Glutamatergic neuron (in vitro differentiated cells): ENCODE data around the gene PGM2. TPM values are rescaled to one million over a fixed set of nuclear protein-coding genes. Genes with fewer than 3 reads are reported as not detected.

Source experiments
- DNase-seq: peaks from one replicate; pipeline ENCODE4 v3.0.0; 2022
- H3K27ac Mint-ChIP-seq: one replicate; pipeline ENCODE4 v1.8.0; 2020; ENCODE audit warnings: mild to moderate bottlenecking, mixed read lengths, inconsistent platforms; ENCODE audit not compliant: unreplicated experiment
- H3K27me3 Mint-ChIP-seq: one replicate; pipeline ENCODE4 v1.8.0; 2020; ENCODE audit warnings: mild to moderate bottlenecking, moderate library complexity, mixed read lengths, inconsistent platforms; ENCODE audit not compliant: unreplicated experiment
- H3K36me3 Mint-ChIP-seq: one replicate; pipeline ENCODE4 v1.8.0; 2020; ENCODE audit warnings: mild to moderate bottlenecking, mixed read lengths, inconsistent platforms; ENCODE audit not compliant: unreplicated experiment
- H3K4me1 Mint-ChIP-seq: one replicate; pipeline ENCODE4 v1.8.0; 2020; ENCODE audit warnings: mild to moderate bottlenecking, low read depth, mixed read lengths, inconsistent platforms; ENCODE audit not compliant: unreplicated experiment
- H3K4me3 Mint-ChIP-seq: one replicate; pipeline ENCODE4 v1.8.0; 2020; ENCODE audit warnings: mild to moderate bottlenecking, mixed read lengths, inconsistent platforms; ENCODE audit not compliant: unreplicated experiment
- H3K9me3 Mint-ChIP-seq: one replicate; pipeline ENCODE4 v1.8.0; 2020; ENCODE audit warnings: mild to moderate bottlenecking, moderate library complexity, mixed read lengths, inconsistent platforms; ENCODE audit not compliant: unreplicated experiment
- CTCF ChIP-seq: fragments of 200-600 bp; sonication (generic); IDR thresholded peaks from one replicate; pipeline ENCODE4 v1.5.0; 2021; ENCODE audit not compliant: partially characterized antibody, unreplicated experiment
- total RNA-seq: library from RNA; stranded (reverse); fragmentation: NEBNext Ultra II Directional; extraction: Animal tissue kit (Norgen Biotek cat#: 25700); gene quantifications from one replicate; pipeline ENCODE4 v1.2.1, GENCODE V29; 2021; ENCODE audit not compliant: unreplicated experiment

The PGM2 gene
- total RNA-seq, 1 donor from 2014 or later: 8.8 TPM

- no peak for DNase-seq
- Mint-ChIP-seq H3K4me3 (no peak overlapping the region), H3K4me1 (no peaks in the 10 kb centered on the region), H3K36me3 (no peaks in the 10 kb centered on the region), H3K27ac (no peak overlapping the region), H3K9me3 (no peaks in the 10 kb centered on the region), H3K27me3 (no peaks in the 10 kb centered on the region)
- TF ChIP-seq CTCF: no peak
Observed at GRCh38 chr4:37797374-37797773, 29.1 kb upstream of the PGM2 start.

DNA sequence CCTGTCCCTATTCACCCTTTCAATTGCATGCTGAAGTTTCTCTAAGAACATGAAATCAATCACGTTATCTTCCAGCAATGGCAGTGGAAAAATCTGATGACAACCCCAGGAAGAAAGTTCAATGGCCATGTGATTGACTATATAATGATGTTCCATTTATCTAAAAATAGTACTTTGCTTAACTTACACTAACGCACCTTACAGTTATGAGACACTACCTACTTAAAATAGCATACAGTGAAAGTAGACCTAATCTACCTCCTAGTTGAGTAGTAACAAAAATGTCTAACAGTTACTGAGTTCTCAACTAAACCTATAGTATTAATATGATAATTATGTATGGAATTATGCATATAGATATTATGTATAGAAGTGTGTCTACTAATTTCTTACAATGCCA is 28.6 kb upstream of the PGM2 start:
- H3K9me3 Mint-ChIP-seq: no peaks in the 10 kb centered on the region
- no peak for TF ChIP-seq CTCF
- H3K27me3 Mint-ChIP-seq: no peaks in the 10 kb centered on the region
- H3K36me3 Mint-ChIP-seq: no peaks in the 10 kb centered on the region
- H3K4me3 Mint-ChIP-seq: no peak overlapping the region
- no peaks in the 10 kb centered on the region for H3K4me1 Mint-ChIP-seq
- DNase-seq: no peak
- H3K27ac Mint-ChIP-seq: no peak overlapping the region

DNA sequence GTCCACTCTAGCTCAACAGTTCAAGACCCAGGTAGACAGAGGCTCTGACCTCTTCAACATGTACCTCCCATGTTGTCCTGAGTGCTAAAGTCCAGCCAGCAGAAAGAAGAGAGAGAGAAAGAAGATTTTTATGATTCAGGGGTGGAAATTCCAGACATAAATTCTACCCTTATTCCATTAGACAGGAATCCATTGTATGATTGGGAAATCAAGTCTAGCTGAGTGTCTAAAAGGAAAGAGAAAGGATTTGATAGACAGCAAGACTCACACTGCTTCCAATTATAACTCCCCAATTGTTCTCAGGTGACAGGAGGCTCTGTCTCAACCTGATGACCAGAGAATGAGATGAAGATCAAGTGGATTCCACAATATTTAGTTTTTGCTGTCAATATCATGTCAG is 27.9 kb upstream of the PGM2 start:
- TF ChIP-seq CTCF: no peak
- Mint-ChIP-seq H3K27me3 (no peaks in the 10 kb centered on the region), H3K4me3 (no peak overlapping the region), H3K36me3 (no peaks in the 10 kb centered on the region), H3K27ac (no peak overlapping the region), H3K9me3 (no peaks in the 10 kb centered on the region), H3K4me1 (no peaks in the 10 kb centered on the region)
- no peak for DNase-seq

DNA sequence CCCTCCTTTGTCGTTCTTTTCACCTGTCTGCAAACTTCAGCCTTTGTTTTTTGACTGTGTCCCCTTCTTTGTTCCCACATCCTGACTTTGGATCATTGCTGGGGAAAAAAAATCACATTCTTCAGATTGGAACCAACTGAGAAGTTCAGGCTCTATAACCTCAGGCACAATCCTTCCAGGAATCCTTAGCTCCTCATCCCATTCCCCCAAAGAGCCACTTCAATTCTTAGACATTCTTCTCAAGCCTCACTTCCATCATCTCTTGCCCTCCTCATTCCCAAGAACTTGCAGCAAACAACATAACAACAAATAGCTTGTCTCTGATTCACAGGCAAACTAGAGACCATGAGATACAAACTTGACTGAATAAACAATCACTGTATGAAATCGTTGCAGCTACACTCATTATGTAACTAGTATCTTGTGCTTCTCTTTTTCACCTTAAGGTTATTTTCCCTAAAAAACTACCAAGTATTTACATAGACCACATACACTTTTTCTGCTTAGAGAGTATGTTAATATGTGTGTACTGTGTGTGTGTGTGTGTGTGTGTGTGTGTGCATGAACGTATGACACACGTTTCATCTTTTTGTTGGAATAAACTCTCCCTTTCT is 26.4 kb upstream of the PGM2 start:
- Mint-ChIP-seq H3K36me3 (no peaks in the 10 kb centered on the region), H3K4me1 (no peaks in the 10 kb centered on the region), H3K27me3 (no peaks in the 10 kb centered on the region)

More for the DNA sequence above, 26.4 kb upstream of the PGM2 start:
- Mint-ChIP-seq H3K27ac (no peak overlapping the region), H3K9me3 (no peaks in the 10 kb centered on the region), H3K4me3 (no peak overlapping the region)
- DNase-seq: no peak
- no peak for TF ChIP-seq CTCF
